Thymus (tissue), 11 donors: ENCODE measurements around the gene ARHGEF5. TPM values are rescaled to one million over a fixed set of nuclear protein-coding genes. Genes with fewer than 3 reads are reported as not detected.
"Not testable (repeated sequence)": the region's sequence is repeated elsewhere in the genome, so short reads cannot be mapped to it uniquely, and the experiment has no call there.

Experiments used
- DNase-seq, 9 donors: peaks; one replicate each; pipeline ENCODE4 v3.0.0-alpha.2; 2013; ENCODE audit warnings: low spot score in 9 of 9, low read depth in 6 of 9, missing footprints in 1 of 9
- H3K27ac ChIP-seq, 2 donors: one replicate each; pipeline ENCODE4 v1.5.1; 2013; ENCODE audit warnings: control low read depth in 1 of 2, low read depth in 1 of 2, low read length in 1 of 2, mild to moderate bottlenecking in 1 of 2, moderate library complexity in 1 of 2
- H3K27me3 ChIP-seq, 2 donors: one replicate each; pipeline ENCODE4 v1.5.1; 2013; ENCODE audit warnings: low read length in 1 of 2; ENCODE audit not compliant: control insufficient read depth in 2 of 2, insufficient read depth in 1 of 2
- H3K36me3 ChIP-seq, 2 donors: one replicate each; pipeline ENCODE4 v1.5.1; 2013; ENCODE audit warnings: low read length in 1 of 2, mild to moderate bottlenecking in 1 of 2, moderate library complexity in 1 of 2; ENCODE audit not compliant: control insufficient read depth in 2 of 2, insufficient read depth in 2 of 2
- H3K4me1 ChIP-seq, 2 donors: one replicate each; pipeline ENCODE4 v1.5.1; 2013; ENCODE audit warnings: low read length in 2 of 2; ENCODE audit not compliant: control insufficient read depth in 2 of 2, insufficient read depth in 2 of 2
- H3K4me3 ChIP-seq, 2 donors: one replicate each; pipeline ENCODE4 v1.5.1; 2013; ENCODE audit warnings: low read length in 2 of 2, control low read depth in 1 of 2, mild to moderate bottlenecking in 1 of 2
- H3K9me3 ChIP-seq, 2 donors: one replicate each; pipeline ENCODE4 v1.5.1; 2013; ENCODE audit warnings: low read length in 1 of 2, mild to moderate bottlenecking in 1 of 2; ENCODE audit not compliant: control insufficient read depth in 2 of 2, insufficient read depth in 1 of 2
- WGBS: extraction: QIAGEN DNeasy Blood & Tissue Kit; methylation state at CpG from one replicate; pipeline ENCODE4 v1.1.7; 2013; 5-methylcytosine and 5-hydroxymethylcytosine counted together
- polyA plus RNA-seq: library from polyadenylated mRNA; stranded (reverse); fragments of 200-250 nt; gene quantifications from one replicate; pipeline ENCODE4 v1.2.3, GENCODE V29; 2013
- total RNA-seq: library from RNA; stranded (reverse); fragments of 120-200 nt; gene quantifications from one replicate; pipeline ENCODE4 v1.2.4, GENCODE V29; 2013
- donor health status: healthy.

ARHGEF5 gene
- total and polyA plus RNA-seq, 2 donors: 1.4 to 5.6 TPM

DNA sequence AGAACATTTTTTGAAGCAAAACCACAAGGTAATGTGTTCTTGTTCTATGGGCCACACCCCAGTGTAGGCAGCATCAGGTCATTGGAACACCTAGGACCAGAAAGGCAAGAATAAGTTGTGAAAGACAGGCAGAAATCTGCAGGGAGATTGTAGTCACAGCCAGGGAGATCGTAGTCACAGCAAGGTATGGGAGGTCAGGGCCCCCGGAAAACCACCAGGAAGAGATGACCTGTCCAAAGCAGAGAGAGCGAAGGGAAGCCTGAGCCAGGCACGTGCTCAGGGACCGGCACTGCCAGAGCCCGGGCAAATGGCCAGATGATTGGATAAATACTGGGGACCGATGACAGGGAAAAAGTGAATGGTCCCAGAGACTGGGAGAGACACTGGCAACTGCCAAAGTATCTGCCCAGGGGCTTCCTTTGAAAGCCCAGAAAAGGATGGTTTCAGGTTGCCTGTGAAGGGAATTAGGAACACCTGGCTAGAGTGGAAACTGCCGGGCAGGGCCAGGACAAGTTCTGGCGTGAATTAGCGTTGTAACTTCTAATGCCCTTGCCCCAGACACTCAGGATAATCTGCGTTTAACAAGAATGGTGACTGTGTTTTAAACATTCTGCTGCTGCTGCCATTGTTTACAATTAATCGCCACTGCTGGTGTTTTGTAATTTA is 52.2 kb downstream of the ARHGEF5 start:
- Histone ChIP-seq H3K4me3 (no peak overlapping the region), H3K27ac (peak overlapping the region; percentile 19 to 32), H3K27me3 (no peaks in the 10 kb centered on the region), H3K4me1 (no peaks in the 10 kb centered on the region), H3K9me3 (no peaks in the 10 kb centered on the region), H3K36me3 (no peaks in the 10 kb centered on the region)
- 93% methylated on average over 12 of the region's 12 CpGs for WGBS
- DNase-seq: peak in 1 of 9 donors; percentile 11

DNA sequence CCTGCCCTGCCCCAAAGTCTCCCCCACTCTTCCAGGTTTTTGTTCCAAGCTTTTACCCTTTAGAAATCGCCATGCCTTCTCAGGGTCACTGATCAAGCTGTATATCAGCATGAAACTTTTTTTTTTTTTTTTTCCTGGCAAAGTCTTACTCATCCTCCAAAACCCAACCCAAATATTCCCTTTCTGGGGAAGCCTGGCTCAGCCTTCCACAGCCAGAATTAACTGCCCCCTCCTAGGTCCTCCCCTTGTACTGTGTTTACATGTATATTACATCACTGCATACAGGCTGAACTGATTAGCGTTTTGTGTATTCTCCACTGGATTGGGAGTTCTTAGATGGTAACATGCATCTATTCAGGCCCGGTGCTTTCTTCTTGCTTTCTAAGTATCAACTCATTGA is 52.9 kb downstream of the ARHGEF5 start:
- 90% methylated on average over 3 of the region's 3 CpGs for WGBS
- H3K4me1 ChIP-seq: no peaks in the 10 kb centered on the region

DNA sequence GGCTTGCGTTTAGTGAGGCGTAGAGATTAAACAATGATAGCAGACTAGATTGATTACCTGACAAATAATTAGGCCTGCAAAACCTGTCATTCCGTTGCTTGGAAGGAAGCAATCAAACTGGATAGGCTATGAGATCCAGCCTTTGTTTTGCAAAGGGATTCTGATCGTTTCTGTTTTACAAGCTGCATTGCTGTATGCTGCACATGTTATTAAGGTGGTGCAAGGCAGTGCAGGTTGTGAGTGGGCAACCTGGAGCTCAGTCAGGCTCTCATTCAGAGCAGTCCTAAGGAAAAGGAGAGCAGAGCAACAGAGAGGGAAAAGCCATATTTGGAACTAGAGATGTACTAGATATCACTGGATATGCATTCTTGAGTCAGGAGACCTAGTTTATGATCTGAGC is 55.2 kb downstream of the ARHGEF5 start:
- 50% methylated on average over 4 of the region's 4 CpGs for WGBS
- H3K4me1 ChIP-seq: no peaks in the 10 kb centered on the region

More for the DNA sequence above, 52.9 kb downstream of the ARHGEF5 start:
- no peak overlapping the region for H3K4me3 ChIP-seq
- H3K27ac ChIP-seq: peak overlapping the region in 1 of 2 donors; percentile 64
- DNase-seq: no peak
- H3K27me3 ChIP-seq: no peaks in the 10 kb centered on the region
- no peaks in the 10 kb centered on the region for H3K9me3 ChIP-seq
- no peaks in the 10 kb centered on the region for H3K36me3 ChIP-seq

DNA sequence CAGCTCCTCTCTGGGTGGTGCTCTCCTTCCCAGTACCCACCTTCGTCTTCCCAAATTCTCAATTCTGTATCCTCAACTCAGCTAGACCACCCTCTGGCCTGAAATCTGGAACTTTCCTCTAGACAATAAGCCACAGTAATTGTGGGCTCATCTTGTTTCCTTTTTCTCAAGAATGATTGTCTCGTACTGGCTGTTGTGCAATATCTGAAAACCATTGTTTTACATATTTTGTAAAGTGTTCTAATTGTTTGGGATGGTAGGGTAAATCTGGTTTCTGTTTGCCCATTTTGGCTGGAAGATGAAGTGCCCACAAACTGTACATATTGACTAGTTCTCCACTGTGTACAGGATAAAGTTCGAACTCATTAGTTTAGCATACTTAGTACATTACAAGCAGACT is 59.6 kb downstream of the ARHGEF5 start:
- Histone ChIP-seq H3K4me3 (no peak overlapping the region), H3K4me1 (no peaks in the 10 kb centered on the region), H3K27ac (no peak overlapping the region), H3K9me3 (peaks cover 0 to 6% of the 10 kb centered on the region in 2 donors), H3K36me3 (no peaks in the 10 kb centered on the region), H3K27me3 (no peaks in the 10 kb centered on the region)
- DNase-seq: no peak
- 88% methylated on average over 3 of the region's 3 CpGs for WGBS

More for the DNA sequence above, 55.2 kb downstream of the ARHGEF5 start:
- Histone ChIP-seq H3K27ac (no peak overlapping the region), H3K9me3 (no peaks in the 10 kb centered on the region), H3K27me3 (no peaks in the 10 kb centered on the region), H3K4me3 (no peak overlapping the region), H3K36me3 (no peaks in the 10 kb centered on the region)
- no peak for DNase-seq

DNA sequence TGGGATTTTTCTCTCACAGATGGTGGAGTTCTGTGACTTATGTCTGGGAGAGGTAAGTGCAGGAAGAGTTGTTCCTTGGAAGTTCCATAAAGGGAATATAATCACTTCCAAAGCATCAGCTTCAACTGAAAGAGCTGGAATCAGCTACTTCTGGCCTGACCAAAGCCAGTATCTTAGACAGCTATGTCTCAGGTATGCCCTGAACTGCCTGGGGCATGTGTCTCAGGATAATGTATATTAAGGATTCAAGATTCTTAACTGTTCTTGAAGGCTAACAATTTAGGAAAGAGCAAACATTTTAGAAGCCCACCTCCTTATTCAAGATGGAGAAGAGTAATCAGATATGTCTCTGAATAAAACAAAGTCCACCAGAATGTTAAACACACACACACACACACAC is 60.7 kb downstream of the ARHGEF5 start:
- H3K36me3 ChIP-seq: no peaks in the 10 kb centered on the region
- H3K9me3 ChIP-seq: peaks cover 0 to 6% of the 10 kb centered on the region in 2 donors
- H3K4me3 ChIP-seq: no peak overlapping the region
- no peak overlapping the region for H3K27ac ChIP-seq
- no peaks in the 10 kb centered on the region for H3K27me3 ChIP-seq
- no peak for DNase-seq
- no peaks in the 10 kb centered on the region for H3K4me1 ChIP-seq

DNA sequence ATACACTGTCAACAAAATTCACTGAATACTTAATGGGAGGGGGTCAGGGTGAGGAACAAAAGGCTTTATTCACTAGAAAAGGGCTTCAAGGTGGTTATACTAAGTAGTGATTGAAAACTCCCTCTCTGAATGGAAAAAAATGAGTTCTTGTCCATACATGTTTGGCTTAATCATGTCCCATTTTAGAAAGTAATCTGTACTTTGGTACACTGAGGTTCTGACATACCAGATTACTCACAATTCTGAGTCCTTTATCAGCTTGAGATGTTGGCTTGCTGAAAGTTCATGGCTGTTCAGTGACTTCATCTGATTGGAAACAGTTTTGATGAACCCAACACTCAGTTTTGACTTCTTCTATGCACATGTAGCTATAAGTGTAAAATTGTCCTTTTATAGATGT is 61.1 kb downstream of the ARHGEF5 start:
- H3K4me3 ChIP-seq: no peak overlapping the region
- peaks cover 0 to 6% of the 10 kb centered on the region in 2 donors for H3K9me3 ChIP-seq
- no peak overlapping the region for H3K27ac ChIP-seq
- no peaks in the 10 kb centered on the region for H3K36me3 ChIP-seq
- no peaks in the 10 kb centered on the region for H3K4me1 ChIP-seq
- no peak for DNase-seq
- no peaks in the 10 kb centered on the region for H3K27me3 ChIP-seq

DNA sequence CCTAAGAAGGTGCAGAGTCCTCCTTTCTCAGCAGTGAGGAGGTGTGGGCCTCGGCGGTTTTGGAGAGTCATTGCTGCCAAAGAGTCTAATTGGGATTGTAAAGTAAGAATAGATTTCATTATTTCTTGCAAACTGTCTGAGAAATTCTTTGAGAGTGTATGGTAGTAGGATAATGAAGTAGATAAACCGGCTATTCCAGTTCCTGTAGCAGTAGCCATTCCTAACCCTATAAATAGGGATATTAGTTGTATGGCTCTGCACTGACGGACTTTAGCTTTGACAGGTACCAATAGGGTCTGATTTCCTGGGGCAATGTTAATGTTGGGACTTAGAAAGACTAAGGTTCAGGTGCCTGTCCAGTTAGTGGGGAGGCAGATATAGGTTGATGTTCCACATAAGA is 63.7 kb downstream of the ARHGEF5 start:
- not testable (repeated sequence) for H3K36me3 ChIP-seq, H3K4me3 ChIP-seq, H3K4me1 ChIP-seq, H3K27me3 ChIP-seq, H3K27ac ChIP-seq, DNase-seq, H3K9me3 ChIP-seq
- 93% methylated on average over 4 of the region's 4 CpGs for WGBS

DNA sequence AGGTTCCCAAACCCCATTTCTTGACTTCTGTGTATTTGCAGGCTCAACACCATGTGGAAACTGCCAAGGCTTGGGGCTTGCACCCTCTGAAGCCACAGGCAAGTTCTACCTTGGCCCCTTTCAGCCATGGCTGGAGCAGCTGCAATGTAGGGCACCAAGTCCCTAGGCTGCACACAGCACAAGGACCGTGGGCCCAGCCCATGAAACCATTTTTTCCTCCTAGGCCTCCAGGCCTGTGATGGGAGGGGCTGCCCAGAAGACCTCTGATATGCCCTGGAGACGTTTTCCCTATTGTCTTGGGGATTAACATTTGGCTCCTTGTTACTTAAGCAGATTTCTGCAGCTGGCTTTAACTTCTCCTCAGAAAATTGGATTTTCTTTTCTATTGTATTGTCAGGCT is 72.3 kb downstream of the ARHGEF5 start:
- not testable (repeated sequence) for H3K9me3 ChIP-seq, H3K27me3 ChIP-seq, H3K36me3 ChIP-seq, H3K4me1 ChIP-seq, H3K27ac ChIP-seq, H3K4me3 ChIP-seq, DNase-seq
- WGBS: 73% methylated on average over 2 of the region's 2 CpGs

DNA sequence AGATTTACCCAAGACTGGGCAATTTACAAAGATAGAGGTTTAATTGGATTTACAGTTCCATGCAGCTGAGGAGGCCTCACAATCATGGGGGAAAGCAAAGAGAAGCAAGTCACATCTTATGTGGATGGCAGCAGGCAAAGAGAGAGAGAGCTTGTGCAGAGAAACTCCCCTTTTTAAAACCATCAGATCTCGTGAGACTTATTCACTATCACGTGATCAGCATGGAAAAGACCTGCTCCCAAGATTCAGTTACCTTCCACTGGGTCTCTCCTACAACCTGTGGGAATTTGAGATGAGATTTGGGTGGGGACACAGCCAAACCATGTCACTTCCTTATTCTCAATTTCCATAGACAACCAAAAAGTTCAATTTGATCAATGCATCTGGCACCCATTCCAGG is 73.2 kb downstream of the ARHGEF5 start:
- WGBS: 88% methylated on average over 2 of the region's 2 CpGs

More for the DNA sequence above, 73.2 kb downstream of the ARHGEF5 start:
- no peak for DNase-seq
- Histone ChIP-seq H3K27me3 (no peaks in the 10 kb centered on the region), H3K36me3 (no peaks in the 10 kb centered on the region), H3K4me1 (no peaks in the 10 kb centered on the region), H3K4me3 (no peak overlapping the region), H3K9me3 (peaks cover 2 to 8% of the 10 kb centered on the region in 2 donors), H3K27ac (no peak overlapping the region)
